Ectodermal cell (in vitro differentiated cells): ENCODE results near the gene DNA2.

ENCODE experiments used
- H3K27ac ChIP-seq: 2 replicates; pipeline ENCODE4 v1.7.0; 2013; ENCODE audit warnings: mild to moderate bottlenecking, low read depth, low read length; ENCODE audit not compliant: insufficient read depth, poor library complexity, severe bottlenecking
- H3K27me3 ChIP-seq: 2 replicates; pipeline ENCODE4 v1.7.0; 2013; ENCODE audit warnings: mild to moderate bottlenecking, low read length; ENCODE audit not compliant: insufficient read depth, control insufficient read depth, poor library complexity, severe bottlenecking
- H3K36me3 ChIP-seq: one replicate; pipeline ENCODE4 v1.7.0; 2013; ENCODE audit warnings: low read length; ENCODE audit not compliant: control insufficient read depth, insufficient read depth
- H3K4me1 ChIP-seq: one replicate; pipeline ENCODE4 v1.7.0; 2013; ENCODE audit warnings: low read length; ENCODE audit not compliant: control insufficient read depth, insufficient read depth
- H3K4me3 ChIP-seq: 2 replicates; pipeline ENCODE4 v1.7.0; 2013; ENCODE audit warnings: low read depth, low read length, control low read depth; ENCODE audit not compliant: insufficient read depth
- H3K9me3 ChIP-seq: 2 replicates; pipeline ENCODE4 v1.7.0; 2013; ENCODE audit warnings: mild to moderate bottlenecking, low read length, moderate library complexity; ENCODE audit not compliant: control insufficient read depth
- WGBS, 2 experiments: methylation state at CpG; one replicate each; pipeline ENCODE4 v1.1.7; 2013; ENCODE audit warnings: missing lambda C conversion rate in 2 of 2; 5-methylcytosine and 5-hydroxymethylcytosine counted together

DNA2 gene

DNA sequence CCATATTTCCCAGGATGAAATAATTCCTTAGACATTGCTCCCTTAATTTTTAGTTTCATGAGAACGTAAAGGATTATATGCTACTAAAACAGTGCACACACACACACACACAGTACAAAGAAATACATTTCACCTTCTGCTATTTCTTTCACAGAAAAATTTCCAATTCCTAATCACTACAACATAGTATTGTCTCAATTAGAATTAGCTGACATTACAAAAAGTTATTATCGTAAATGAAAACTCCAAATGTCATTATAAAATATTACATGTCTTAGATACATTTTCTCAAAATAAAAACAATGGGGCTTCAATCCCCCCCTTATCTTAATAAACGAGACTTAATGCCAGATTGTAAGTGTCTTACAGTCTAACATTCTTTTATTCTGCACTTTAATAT is 52.4 kb downstream of the DNA2 start:
- 99 to 100% methylated on average over 2 to 3 of the region's 3 CpGs for WGBS, 2 experiments
- Histone ChIP-seq H3K4me3 (no peak overlapping the region), H3K27me3 (no peaks in the 10 kb centered on the region), H3K36me3 (peaks cover 45% of the 10 kb centered on the region), H3K9me3 (no peaks in the 10 kb centered on the region), H3K4me1 (no peaks in the 10 kb centered on the region), H3K27ac (no peak overlapping the region)

GRCh38 chr10:68408898-68409518 is 62.8 kb downstream of the DNA2 start:
- Histone ChIP-seq H3K4me3 (no peak overlapping the region), H3K4me1 (peaks cover 5% of the 10 kb centered on the region), H3K9me3 (no peaks in the 10 kb centered on the region), H3K27me3 (no peaks in the 10 kb centered on the region), H3K36me3 (no peaks in the 10 kb centered on the region), H3K27ac (no peak overlapping the region)
- WGBS, 2 experiments: 88 to 89% methylated on average over 2 of the region's 2 CpGs

DNA sequence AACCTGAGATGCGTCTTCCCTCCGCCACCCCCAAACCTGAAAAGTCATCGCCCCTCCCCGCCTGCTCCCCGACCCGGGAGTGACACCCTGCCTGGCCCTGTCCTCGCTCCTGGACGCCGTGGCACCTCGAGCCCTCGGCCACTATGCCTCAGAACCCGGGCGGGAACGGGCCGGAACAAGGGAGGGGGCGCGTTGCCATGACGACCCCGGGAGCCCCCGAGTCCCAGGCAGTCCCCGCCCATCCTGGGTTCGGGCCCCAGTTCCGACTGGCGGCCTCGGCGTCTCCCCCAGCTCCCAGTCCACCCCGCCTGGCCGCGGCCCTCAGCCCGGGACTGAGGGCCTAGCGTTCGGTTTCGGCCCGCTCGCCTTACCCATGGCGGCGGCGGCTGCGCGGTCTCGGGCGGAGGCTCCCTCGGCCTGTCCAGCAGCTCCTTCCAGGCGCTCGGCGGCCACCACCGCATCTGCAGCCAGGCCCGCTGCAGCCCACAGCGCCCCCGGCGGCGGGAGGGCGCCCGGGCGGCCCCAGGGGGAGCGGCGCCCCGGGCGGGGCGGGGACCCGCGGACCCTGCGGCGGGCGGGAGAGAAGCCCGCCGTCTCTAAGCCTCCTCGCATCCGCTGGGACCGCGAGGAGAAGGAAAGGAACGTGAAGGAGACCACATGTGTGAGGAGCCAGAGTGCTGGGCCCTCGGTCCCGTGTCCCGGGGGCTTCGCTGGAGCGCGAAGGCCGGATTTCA is 64.8 kb downstream of the DNA2 start, which contains the start of gene RUFY2:
Gene RUFY2 (minus strand): TSS at position 463 of the 734 bp plus-strand sequence. CDS start 88 bp downstream, at position 375.
- H3K9me3 ChIP-seq: no peaks in the 10 kb centered on the region
- H3K4me1 ChIP-seq: peaks cover 5% of the 10 kb centered on the region
- WGBS, 2 experiments: 0% methylated on average over 79 of the region's 79 CpGs
- H3K27me3 ChIP-seq: no peaks in the 10 kb centered on the region
- H3K4me3 ChIP-seq: peak within 1 kb of the TSS; percentile 97
- peak within 1 kb of the TSS; percentile 90 for H3K27ac ChIP-seq
- no peaks in the 10 kb centered on the region for H3K36me3 ChIP-seq

DNA sequence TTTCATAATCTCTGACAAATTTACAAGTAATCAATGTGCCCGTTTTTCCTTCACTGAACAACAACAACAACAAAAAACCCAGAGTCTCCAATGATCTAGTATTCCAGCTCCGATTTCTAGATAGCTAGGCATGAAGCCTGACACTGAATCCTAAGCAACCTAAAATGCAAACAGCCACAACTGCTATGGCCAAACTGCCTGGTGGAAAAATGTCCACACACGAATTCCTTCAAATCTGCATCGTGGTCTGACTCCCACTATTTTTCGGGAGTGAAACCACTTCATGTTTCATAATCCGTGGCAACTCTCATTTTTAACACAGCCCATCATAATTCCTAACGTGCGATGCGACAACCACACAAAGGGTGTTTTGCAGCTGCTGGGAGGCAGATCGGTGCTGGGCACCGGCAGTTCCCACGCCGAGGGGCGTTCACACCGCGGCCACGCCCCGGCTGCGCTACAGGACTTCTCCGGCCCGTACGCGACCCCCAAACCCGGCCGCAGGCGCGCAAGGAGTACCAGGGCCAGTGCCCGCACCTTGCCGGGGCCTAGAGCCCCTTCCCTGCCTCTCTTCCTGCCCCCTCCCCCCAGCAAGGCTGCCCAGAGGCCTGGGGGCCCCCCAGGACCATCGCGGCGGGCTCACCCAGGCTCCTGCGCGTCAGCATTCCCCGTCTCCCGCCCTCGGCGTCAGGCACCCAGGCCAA is 65.5 kb downstream of the DNA2 start:
- H3K4me1 ChIP-seq: peaks cover 5% of the 10 kb centered on the region
- peak overlapping the region; percentile 90 for H3K27ac ChIP-seq
- no peaks in the 10 kb centered on the region for H3K9me3 ChIP-seq
- H3K4me3 ChIP-seq: peak overlapping the region; percentile 97
- 2% methylated on average over 38 of the region's 38 CpGs for WGBS, 2 experiments
- peaks cover 3% of the 10 kb centered on the region for H3K36me3 ChIP-seq
- no peaks in the 10 kb centered on the region for H3K27me3 ChIP-seq

DNA sequence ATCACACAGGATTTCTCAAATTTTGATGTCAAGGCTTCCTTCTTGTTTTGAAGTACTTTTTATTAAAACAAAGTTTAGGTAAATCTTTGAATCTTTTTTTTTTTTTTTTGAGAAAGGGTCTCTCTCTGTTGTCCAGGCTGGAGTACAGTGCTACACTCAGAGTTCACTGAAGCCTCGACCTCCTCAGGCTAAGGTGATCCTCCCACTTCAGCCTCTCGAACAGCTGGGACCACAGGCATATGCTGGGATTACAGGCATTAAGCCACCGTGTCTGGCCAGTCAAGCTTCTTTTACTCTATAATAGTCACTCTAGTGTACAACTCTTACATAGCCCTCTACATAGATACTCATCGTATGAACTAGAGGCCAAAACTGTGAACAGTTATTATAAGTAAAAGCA is 68.1 kb downstream of the DNA2 start:
- H3K36me3 ChIP-seq: peaks cover 10% of the 10 kb centered on the region

GRCh38 chr10:68402276-68402675 is 69.5 kb downstream of the DNA2 start:
- H3K4me3 ChIP-seq: no peak overlapping the region
- 75% methylated on average over 1 of the region's 1 CpG; no CpG with 5 or more reads in 1 of the 2 experiments for WGBS, 2 experiments
- no peaks in the 10 kb centered on the region for H3K9me3 ChIP-seq
- H3K4me1 ChIP-seq: peaks cover 5% of the 10 kb centered on the region
- H3K27ac ChIP-seq: no peak overlapping the region
- H3K27me3 ChIP-seq: no peaks in the 10 kb centered on the region
- peaks cover 10% of the 10 kb centered on the region for H3K36me3 ChIP-seq

More for the DNA sequence above, 68.1 kb downstream of the DNA2 start:
- Histone ChIP-seq H3K27ac (no peak overlapping the region), H3K4me1 (peaks cover 5% of the 10 kb centered on the region), H3K9me3 (no peaks in the 10 kb centered on the region), H3K4me3 (no peak overlapping the region), H3K27me3 (no peaks in the 10 kb centered on the region)
- WGBS, 2 experiments: 92 to 96% methylated on average over 3 of the region's 4 CpGs

DNA sequence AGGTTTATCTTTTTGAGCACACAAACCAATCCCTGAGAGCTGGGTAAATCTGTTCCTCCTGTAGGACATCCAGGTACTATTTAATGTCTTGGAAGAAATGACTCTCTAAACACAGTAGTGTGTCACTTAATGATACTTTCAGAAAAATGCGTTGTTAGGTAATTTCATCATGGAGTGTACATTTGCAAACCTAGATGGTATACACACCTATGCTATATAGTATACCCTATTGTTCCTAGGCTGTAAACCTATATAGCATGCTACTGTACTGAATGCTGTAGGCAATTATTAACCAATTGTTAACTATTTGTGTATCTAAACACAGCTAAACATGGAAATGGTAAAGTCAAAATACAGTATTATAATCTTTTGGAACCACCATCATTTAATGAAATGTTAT is 74.8 kb downstream of the DNA2 start:
- Histone ChIP-seq H3K4me1 (no peaks in the 10 kb centered on the region), H3K9me3 (no peaks in the 10 kb centered on the region), H3K36me3 (peaks cover 21% of the 10 kb centered on the region), H3K27me3 (no peaks in the 10 kb centered on the region), H3K4me3 (no peak overlapping the region), H3K27ac (no peak overlapping the region)
- 100% methylated on average over 1 of the region's 1 CpG; no CpG with 5 or more reads in 1 of the 2 experiments for WGBS, 2 experiments

- H3K4me1 ChIP-seq: no peaks in the 10 kb centered on the region
- H3K27me3 ChIP-seq: no peaks in the 10 kb centered on the region
- no peak overlapping the region for H3K27ac ChIP-seq
- H3K36me3 ChIP-seq: peaks cover 7% of the 10 kb centered on the region
- no CpG with 5 or more reads among the region's 2 CpGs for WGBS, 2 experiments
- H3K4me3 ChIP-seq: no peak overlapping the region
- no peaks in the 10 kb centered on the region for H3K9me3 ChIP-seq
Measured at GRCh38 chr10:68385740-68386139, 86.0 kb downstream of the DNA2 start.

GRCh38 chr10:68371604-68372003 is 100.2 kb downstream of the DNA2 start:
- no peaks in the 10 kb centered on the region for H3K27me3 ChIP-seq
- H3K4me1 ChIP-seq: no peaks in the 10 kb centered on the region
- H3K9me3 ChIP-seq: no peaks in the 10 kb centered on the region
- H3K36me3 ChIP-seq: peaks cover 48% of the 10 kb centered on the region
- H3K4me3 ChIP-seq: no peak overlapping the region
- no peak overlapping the region for H3K27ac ChIP-seq
- 95 to 100% methylated on average over 1 of the region's 1 CpG for WGBS, 2 experiments

DNA sequence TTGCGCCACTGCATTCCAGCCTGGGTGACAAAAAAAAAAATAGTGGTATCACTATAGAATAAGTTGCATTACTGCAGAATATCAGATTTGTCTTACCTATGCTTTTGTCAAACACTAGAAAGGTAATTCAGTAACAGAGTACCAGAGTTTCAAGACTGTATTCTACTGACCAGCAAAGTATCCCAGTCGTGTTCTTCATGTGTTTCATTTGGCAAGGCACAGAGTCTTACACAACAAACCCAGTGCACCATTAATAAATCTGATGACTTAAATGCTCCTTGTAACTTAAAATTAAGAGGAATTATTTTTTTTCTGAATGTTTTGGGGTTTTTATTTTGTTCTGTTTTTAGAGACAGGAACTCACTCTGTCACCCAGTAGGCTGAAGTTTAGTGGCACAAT is 104.7 kb downstream of the DNA2 start:
- no peak overlapping the region for H3K4me3 ChIP-seq
- no peaks in the 10 kb centered on the region for H3K27me3 ChIP-seq
- 93 to 94% methylated on average over 2 of the region's 2 CpGs for WGBS, 2 experiments
- no peak overlapping the region for H3K27ac ChIP-seq
- no peaks in the 10 kb centered on the region for H3K4me1 ChIP-seq
- no peaks in the 10 kb centered on the region for H3K9me3 ChIP-seq
- H3K36me3 ChIP-seq: peaks cover 22% of the 10 kb centered on the region
